Breast epithelium (tissue), 4 donors: Measurements from ENCODE around the gene NDUFS6. TPM values are rescaled to one million over a fixed set of nuclear protein-coding genes. Genes with fewer than 3 reads are reported as not detected.
A peak's percentile ranks its signal among the peaks of the same experiment; 100 is the strongest.

Source experiments
- DNase-seq, 2 donors: peaks; one replicate each; pipeline ENCODE4 v3.0.0-alpha.2; 2019; ENCODE audit warnings: low spot score in 2 of 2
- H3K27ac ChIP-seq, 2 donors: fragments of 200-600 bp; sonication (generic) in 1 of 2; one replicate each; pipeline ENCODE4 v1.5.1; 2016 to 2019; ENCODE audit warnings: mild to moderate bottlenecking in 1 of 2
- H3K27me3 ChIP-seq, 2 donors: fragments of 200-600 bp; sonication (generic) in 1 of 2; one replicate each; pipeline versions ENCODE4 v1.5.1 to v1.6.0; 2017 to 2019; ENCODE audit warnings: control low read depth in 1 of 2, mild to moderate bottlenecking in 1 of 2
- H3K36me3 ChIP-seq: fragments of 200-600 bp; one replicate; pipeline ENCODE4 v1.5.1; 2019
- H3K4me1 ChIP-seq, 2 donors: fragments of 200-600 bp; sonication (generic); one replicate each; pipeline ENCODE4 v1.5.1; 2016 to 2019; ENCODE audit warnings: control low read depth in 1 of 2
- H3K4me3 ChIP-seq, 3 donors: fragments of 200-600 bp; sonication (generic); 1 replicate in 2 of 3; 2 replicates in 1 of 3; pipeline ENCODE4 v1.5.1; 2016 to 2019; ENCODE audit warnings: mild to moderate bottlenecking in 3 of 3, moderate library complexity in 2 of 3
- H3K9me3 ChIP-seq, 2 donors: fragments of 200-600 bp; sonication (generic) in 1 of 2; one replicate each; pipeline ENCODE4 v1.5.1; 2016 to 2019; ENCODE audit warnings: control low read depth in 1 of 2
- POLR2A ChIP-seq: fragments of 450-650 bp; IDR thresholded peaks from one replicate; pipeline ENCODE4 v1.6.1; 2016; ENCODE audit warnings: antibody characterized with exemption, mild to moderate bottlenecking, moderate library complexity
- POLR2AphosphoS5 ChIP-seq, 3 donors: sonication (generic); formaldehyde crosslinking; IDR thresholded peaks; one replicate each; pipeline ENCODE4 v1.6.1; 2017; ENCODE audit warnings: antibody characterized with exemption in 3 of 3
- intact Hi-C: fragments of 100-400 bp; cut with DNase I; formaldehyde crosslinking; loops from one replicate; pipeline ENCODE4 v1.15.1; 2023; ENCODE audit warnings: low total_unique reads
- total RNA-seq, 3 donors: library from RNA; depleted of rRNA; stranded (reverse); fragments of >200 nt; gene quantifications; one replicate each; pipeline ENCODE4 v1.1.0, GENCODE V29; 2016
- TF ChIP-seq, protein P1 (sequence below), 3 donors: fragments of 450-650 bp; IDR thresholded peaks; one replicate each; pipeline ENCODE4 v1.5.1; 2016 to 2017; ENCODE audit warnings: antibody characterized with exemption in 3 of 3, mild to moderate bottlenecking in 3 of 3, moderate library complexity in 3 of 3

Gene NDUFS6
- total RNA-seq, 3 donors from 2014 or later, result 37.9 to 68.8 (median 48.0) TPM

DNA sequence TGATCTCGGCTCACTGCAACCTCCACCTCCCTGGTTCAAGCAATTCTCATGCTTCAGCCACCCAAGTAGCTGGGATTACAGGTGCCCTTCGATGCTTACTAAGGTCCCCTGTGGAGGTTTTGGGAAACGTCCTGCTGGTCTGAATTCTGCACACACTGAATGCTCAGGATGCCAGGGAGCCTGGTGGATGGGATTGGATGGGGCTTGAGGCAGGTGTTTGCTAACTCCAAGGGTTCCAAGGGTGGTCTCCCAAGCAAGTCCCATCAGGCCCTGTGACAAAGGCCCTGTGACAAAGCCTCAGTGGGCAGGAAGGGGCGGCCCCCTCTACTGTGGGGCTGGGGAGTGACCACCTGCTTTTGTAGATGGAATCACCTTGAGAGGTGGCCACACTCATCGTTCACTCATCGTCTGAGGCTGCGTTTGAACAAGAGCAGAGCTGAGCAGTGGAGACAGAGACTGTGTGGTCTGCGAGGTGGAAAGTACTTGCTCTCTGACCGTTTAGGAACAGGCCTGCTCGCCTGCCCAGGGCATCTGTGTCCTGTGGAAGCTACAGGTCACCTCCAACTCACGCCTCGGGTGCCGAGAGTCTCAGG lies 41.7 kb upstream of the NDUFS6 start:
- Histone ChIP-seq H3K27me3 (no peaks in the 10 kb centered on the region), H3K27ac (no peak overlapping the region), H3K4me3 (no peak overlapping the region), H3K4me1 (no peaks in the 10 kb centered on the region), H3K36me3 (no peaks in the 10 kb centered on the region), H3K9me3 (peaks cover 0 to 9% of the 10 kb centered on the region in 2 donors)
- intact Hi-C loops, result no loop called here
- TF ChIP-seq, protein P1, sequence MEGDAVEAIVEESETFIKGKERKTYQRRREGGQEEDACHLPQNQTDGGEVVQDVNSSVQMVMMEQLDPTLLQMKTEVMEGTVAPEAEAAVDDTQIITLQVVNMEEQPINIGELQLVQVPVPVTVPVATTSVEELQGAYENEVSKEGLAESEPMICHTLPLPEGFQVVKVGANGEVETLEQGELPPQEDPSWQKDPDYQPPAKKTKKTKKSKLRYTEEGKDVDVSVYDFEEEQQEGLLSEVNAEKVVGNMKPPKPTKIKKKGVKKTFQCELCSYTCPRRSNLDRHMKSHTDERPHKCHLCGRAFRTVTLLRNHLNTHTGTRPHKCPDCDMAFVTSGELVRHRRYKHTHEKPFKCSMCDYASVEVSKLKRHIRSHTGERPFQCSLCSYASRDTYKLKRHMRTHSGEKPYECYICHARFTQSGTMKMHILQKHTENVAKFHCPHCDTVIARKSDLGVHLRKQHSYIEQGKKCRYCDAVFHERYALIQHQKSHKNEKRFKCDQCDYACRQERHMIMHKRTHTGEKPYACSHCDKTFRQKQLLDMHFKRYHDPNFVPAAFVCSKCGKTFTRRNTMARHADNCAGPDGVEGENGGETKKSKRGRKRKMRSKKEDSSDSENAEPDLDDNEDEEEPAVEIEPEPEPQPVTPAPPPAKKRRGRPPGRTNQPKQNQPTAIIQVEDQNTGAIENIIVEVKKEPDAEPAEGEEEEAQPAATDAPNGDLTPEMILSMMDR (IDR thresholded peaks at IDR 0.05), result no peak
- TF ChIP-seq POLR2A (no peak), POLR2AphosphoS5 (IDR thresholded peaks at IDR 0.05) (no peak)
- peak in 1 of 2 donors; percentile 30 for DNase-seq

DNA sequence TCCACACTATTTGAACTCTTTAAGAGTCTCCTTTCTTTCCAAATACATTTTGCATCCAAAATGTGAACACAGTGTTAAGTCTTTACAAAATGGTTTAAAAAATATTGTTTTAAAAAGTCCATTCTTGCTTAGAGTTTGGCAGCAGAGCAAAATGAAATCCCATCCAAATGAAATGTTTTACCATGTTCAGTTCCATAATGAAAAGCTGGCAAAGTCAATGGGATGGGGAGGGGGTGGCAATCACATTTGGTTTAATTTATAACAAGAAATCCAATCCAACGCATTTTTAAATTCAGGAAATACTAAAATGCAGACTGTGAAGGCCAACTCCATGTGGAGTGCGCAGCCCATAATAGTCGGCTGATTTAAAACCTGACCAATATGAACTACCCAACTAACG lies 41.0 kb upstream of the NDUFS6 start:
- Histone ChIP-seq H3K27ac (no peak overlapping the region), H3K36me3 (no peaks in the 10 kb centered on the region), H3K4me1 (no peaks in the 10 kb centered on the region), H3K4me3 (no peak overlapping the region), H3K9me3 (peaks cover 0 to 9% of the 10 kb centered on the region in 2 donors), H3K27me3 (no peaks in the 10 kb centered on the region)
- DNase-seq, result no peak
- TF ChIP-seq POLR2AphosphoS5 (IDR thresholded peaks at IDR 0.05) (no peak), POLR2A (no peak)
- TF ChIP-seq, protein P1 (IDR thresholded peaks at IDR 0.05), result no peak
- intact Hi-C loops, result loop anchor here (5.0 kb wide), 1 partner anchor 587 kb away; no protein-coding TSS in a partner anchor

GRCh38 chr5:1760656-1761452 lies 40.4 kb upstream of the NDUFS6 start:
- TF ChIP-seq POLR2A (no peak), POLR2AphosphoS5 (IDR thresholded peaks at IDR 0.05) (no peak)
- TF ChIP-seq, protein P1 (IDR thresholded peaks at IDR 0.05), result no peak
- Histone ChIP-seq H3K4me3 (no peak overlapping the region), H3K27me3 (no peaks in the 10 kb centered on the region), H3K27ac (no peak overlapping the region), H3K4me1 (no peaks in the 10 kb centered on the region), H3K9me3 (peaks cover 0 to 9% of the 10 kb centered on the region in 2 donors), H3K36me3 (no peaks in the 10 kb centered on the region)
- DNase-seq, result peak in 1 of 2 donors; percentile 42
- intact Hi-C loops, result loop anchor here (5.0 kb wide), 1 partner anchor 586 kb away; no protein-coding TSS in a partner anchor

DNA sequence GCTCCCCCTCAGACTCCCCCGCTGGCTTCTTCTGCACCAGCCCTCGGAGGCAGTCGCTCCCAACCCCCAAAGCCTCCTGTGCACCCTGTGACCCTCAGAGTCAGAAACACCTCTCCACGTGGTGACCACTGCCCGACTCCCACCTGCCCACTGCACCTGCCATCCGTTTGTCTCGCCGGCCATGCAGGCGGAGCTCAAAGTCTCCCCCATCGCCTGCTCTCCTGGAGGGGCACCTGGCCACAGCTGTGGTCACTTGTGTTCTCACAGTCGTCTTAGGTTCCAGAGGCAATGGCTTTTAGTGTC lies 39.8 kb upstream of the NDUFS6 start:
- Histone ChIP-seq H3K27me3 (no peaks in the 10 kb centered on the region), H3K36me3 (no peaks in the 10 kb centered on the region), H3K9me3 (peaks cover 0 to 9% of the 10 kb centered on the region in 2 donors), H3K4me1 (no peaks in the 10 kb centered on the region), H3K27ac (no peak overlapping the region), H3K4me3 (no peak overlapping the region)
- intact Hi-C loops, result loop anchor here (5.0 kb wide), 1 partner anchor 586 kb away; no protein-coding TSS in a partner anchor
- TF ChIP-seq, protein P1 (IDR thresholded peaks at IDR 0.05), result no peak
- TF ChIP-seq POLR2A, result no peak
- no peak for TF ChIP-seq POLR2AphosphoS5 (IDR thresholded peaks at IDR 0.05)
- peak in 1 of 2 donors; percentile 41 for DNase-seq
